Stimulated activated CD4-positive, alpha-beta T cell treated with anti-CD3 and anti-CD28 coated beads, Interleukin-15, amount 100 ng/mL, for 24 hours (primary cell): ENCODE measurements around the gene TLE3.

Source experiments
- DNase-seq: peaks from one replicate; pipeline ENCODE4 v3.0.0-alpha.2; 2020

The TLE3 gene

GRCh38 chr15:70047386-70048197 is 50.1 kb downstream of the TLE3 start:
- no peak for DNase-seq

GRCh38 chr15:70046679-70047369 is 50.9 kb downstream of the TLE3 start:
- no peak for DNase-seq

- DNase-seq = no peak
Measured at GRCh38 chr15:70045045-70045444, 52.7 kb downstream of the TLE3 start.

GRCh38 chr15:70044168-70044567 is 53.5 kb downstream of the TLE3 start:
- DNase-seq = no peak

GRCh38 chr15:70043590-70043989 is 54.1 kb downstream of the TLE3 start:
- no peak for DNase-seq

GRCh38 chr15:70042553-70043214 is 55.0 kb downstream of the TLE3 start:
- no peak for DNase-seq

- DNase-seq = no peak
Measured at GRCh38 chr15:70039917-70040316, 57.8 kb downstream of the TLE3 start.

- no peak for DNase-seq
Measured at GRCh38 chr15:70038730-70039392, 58.9 kb downstream of the TLE3 start.

- no peak for DNase-seq
Measured at GRCh38 chr15:70037292-70037640, 60.5 kb downstream of the TLE3 start.

- DNase-seq = no peak
Measured at GRCh38 chr15:70036585-70037291, 61.0 kb downstream of the TLE3 start.

- DNase-seq = no peak
Measured at GRCh38 chr15:70035719-70036077, 62.0 kb downstream of the TLE3 start.

- DNase-seq = no peak
Measured at GRCh38 chr15:70035051-70035718, 62.5 kb downstream of the TLE3 start.

GRCh38 chr15:70034596-70034995 is 63.1 kb downstream of the TLE3 start:
- DNase-seq = no peak

- no peak for DNase-seq
Measured at GRCh38 chr15:70034141-70034540, 63.6 kb downstream of the TLE3 start.

- no peak for DNase-seq
Measured at GRCh38 chr15:70033529-70034140, 64.1 kb downstream of the TLE3 start.

- no peak for DNase-seq
Measured at GRCh38 chr15:70033109-70033508, 64.6 kb downstream of the TLE3 start.

- DNase-seq = no peak
Measured at GRCh38 chr15:70032509-70032908, 65.2 kb downstream of the TLE3 start.

GRCh38 chr15:70031713-70032112 is 66.0 kb downstream of the TLE3 start:
- no peak for DNase-seq

- DNase-seq = no peak
Measured at GRCh38 chr15:70031261-70031660, 66.5 kb downstream of the TLE3 start.

- DNase-seq = no peak
Measured at GRCh38 chr15:70030851-70031250, 66.9 kb downstream of the TLE3 start.

GRCh38 chr15:70029297-70029701 is 68.4 kb downstream of the TLE3 start:
- no peak for DNase-seq

- no peak for DNase-seq
Measured at GRCh38 chr15:70027518-70027917, 70.2 kb downstream of the TLE3 start.
